GM21723 (cell line): ENCODE data around the gene FLT3.
"Not testable (repeated sequence)": the region's sequence is repeated elsewhere in the genome, so short reads cannot be mapped to it uniquely, and the experiment has no call there.

ENCODE experiments used
- ATAC-seq: cut with Tn5 transposase; IDR thresholded peaks from one replicate; pipeline ENCODE4 v1.9.1; 2021; ENCODE audit warnings: mild to moderate bottlenecking, moderate library complexity; ENCODE audit not compliant: unreplicated experiment

FLT3 gene

GRCh38 chr13:28101886-28102285, 1.5 kb upstream of the FLT3 start:
- not testable (repeated sequence) for ATAC-seq

GRCh38 chr13:28099396-28100149, 803 bp downstream of the FLT3 start:
- ATAC-seq = no peak

- ATAC-seq = no peak
These were observed 2.9 kb downstream of the FLT3 start for GRCh38 chr13:28097503-28097902.

GRCh38 chr13:28094306-28094705, 6.1 kb downstream of the FLT3 start:
- no peak for ATAC-seq

- no peak for ATAC-seq
These were observed 6.5 kb downstream of the FLT3 start for GRCh38 chr13:28093881-28094280.

GRCh38 chr13:28092431-28092830, 7.9 kb downstream of the FLT3 start:
- no peak for ATAC-seq

- no peak for ATAC-seq
These were observed 11.3 kb downstream of the FLT3 start for GRCh38 chr13:28089065-28089464.

- ATAC-seq = not testable (repeated sequence)
These were observed 22.6 kb downstream of the FLT3 start for GRCh38 chr13:28077820-28078219.

GRCh38 chr13:28077231-28077630, 23.1 kb downstream of the FLT3 start:
- ATAC-seq = no peak

GRCh38 chr13:28071424-28071823, 29.0 kb downstream of the FLT3 start:
- no peak for ATAC-seq

- ATAC-seq = no peak
These were observed 32.9 kb downstream of the FLT3 start for GRCh38 chr13:28067491-28067890.

- ATAC-seq = no peak
These were observed 41.3 kb downstream of the FLT3 start for GRCh38 chr13:28058866-28059613.

- peak; percentile 66 for ATAC-seq
These were observed 43.2 kb downstream of the FLT3 start for GRCh38 chr13:28056970-28057712.

- no peak for ATAC-seq
These were observed 44.0 kb downstream of the FLT3 start for GRCh38 chr13:28056426-28056825.

GRCh38 chr13:28055357-28055756, 45.0 kb downstream of the FLT3 start:
- no peak for ATAC-seq

- no peak for ATAC-seq
These were observed 47.4 kb downstream of the FLT3 start for GRCh38 chr13:28052945-28053344.

- peak; percentile 51 for ATAC-seq
These were observed 50.2 kb downstream of the FLT3 start for GRCh38 chr13:28049880-28050875.

GRCh38 chr13:28049215-28049614, 51.2 kb downstream of the FLT3 start:
- no peak for ATAC-seq

GRCh38 chr13:28048768-28049167, 51.6 kb downstream of the FLT3 start:
- no peak for ATAC-seq

- peak; percentile 91 for ATAC-seq
These were observed 52.5 kb downstream of the FLT3 start for GRCh38 chr13:28047757-28048388.
